Astrocyte of the cerebellum (primary cell): ENCODE measurements around the gene C1orf21.

Source experiments
- DNase-seq: peaks from one replicate; pipeline ENCODE4 v3.0.0-alpha.2; 2011; ENCODE audit warnings: low read depth
- H3K4me3 ChIP-seq: 2 replicates; pipeline ENCODE4 v1.5.1; 2011; ENCODE audit warnings: mild to moderate bottlenecking, low read depth, low read length, moderate library complexity
- in situ Hi-C: cut with HindIII; loops from 2 replicates; pipeline ENCODE4 v1.10.0; 2017; ENCODE audit warnings: low sequenced_read_pairs
- TF ChIP-seq, protein P1 (sequence below): IDR thresholded peaks from 2 replicates; pipeline ENCODE4 v1.5.1; 2012; ENCODE audit warnings: low read length, low read depth, moderate library complexity, mild to moderate bottlenecking; ENCODE audit errors: missing control alignments

Gene C1orf21

DNA sequence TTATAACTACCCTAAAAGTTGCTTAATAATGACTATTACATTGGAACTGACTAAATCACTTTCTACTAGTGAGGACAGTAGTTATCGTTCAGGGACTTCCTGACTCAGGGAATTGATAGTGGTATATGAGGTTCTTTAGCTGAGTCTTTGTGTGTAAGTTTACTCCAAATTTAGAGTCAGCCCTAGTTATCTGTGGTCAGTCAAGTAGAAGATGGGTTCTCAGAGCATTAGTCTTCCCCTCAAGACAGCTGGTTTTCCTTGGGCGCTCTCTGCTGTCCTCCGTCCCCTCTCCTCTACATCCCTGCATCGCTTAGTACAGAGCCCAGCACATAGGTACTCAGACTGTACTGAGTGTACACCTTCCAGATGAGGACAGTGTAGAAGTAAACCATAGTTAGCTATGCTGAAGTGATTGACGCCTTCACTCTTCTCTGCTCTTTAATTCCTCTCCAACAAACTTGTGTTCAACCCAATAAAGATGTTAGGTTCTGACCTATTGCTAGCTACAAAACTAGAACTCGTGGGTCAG is 116.5 kb downstream of the C1orf21 start:
- in situ Hi-C loops, result no loop called here
- TF ChIP-seq, protein P1, sequence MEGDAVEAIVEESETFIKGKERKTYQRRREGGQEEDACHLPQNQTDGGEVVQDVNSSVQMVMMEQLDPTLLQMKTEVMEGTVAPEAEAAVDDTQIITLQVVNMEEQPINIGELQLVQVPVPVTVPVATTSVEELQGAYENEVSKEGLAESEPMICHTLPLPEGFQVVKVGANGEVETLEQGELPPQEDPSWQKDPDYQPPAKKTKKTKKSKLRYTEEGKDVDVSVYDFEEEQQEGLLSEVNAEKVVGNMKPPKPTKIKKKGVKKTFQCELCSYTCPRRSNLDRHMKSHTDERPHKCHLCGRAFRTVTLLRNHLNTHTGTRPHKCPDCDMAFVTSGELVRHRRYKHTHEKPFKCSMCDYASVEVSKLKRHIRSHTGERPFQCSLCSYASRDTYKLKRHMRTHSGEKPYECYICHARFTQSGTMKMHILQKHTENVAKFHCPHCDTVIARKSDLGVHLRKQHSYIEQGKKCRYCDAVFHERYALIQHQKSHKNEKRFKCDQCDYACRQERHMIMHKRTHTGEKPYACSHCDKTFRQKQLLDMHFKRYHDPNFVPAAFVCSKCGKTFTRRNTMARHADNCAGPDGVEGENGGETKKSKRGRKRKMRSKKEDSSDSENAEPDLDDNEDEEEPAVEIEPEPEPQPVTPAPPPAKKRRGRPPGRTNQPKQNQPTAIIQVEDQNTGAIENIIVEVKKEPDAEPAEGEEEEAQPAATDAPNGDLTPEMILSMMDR, result no peak

GRCh38 chr1:184504040-184504954 is 117.5 kb downstream of the C1orf21 start:
- TF ChIP-seq, protein P1, result no peak
- in situ Hi-C loops, result no loop called here
- no peak for DNase-seq
- no peak overlapping the region for H3K4me3 ChIP-seq

More for the DNA sequence above, 116.5 kb downstream of the C1orf21 start:
- no peak for DNase-seq
- no peak overlapping the region for H3K4me3 ChIP-seq

DNA sequence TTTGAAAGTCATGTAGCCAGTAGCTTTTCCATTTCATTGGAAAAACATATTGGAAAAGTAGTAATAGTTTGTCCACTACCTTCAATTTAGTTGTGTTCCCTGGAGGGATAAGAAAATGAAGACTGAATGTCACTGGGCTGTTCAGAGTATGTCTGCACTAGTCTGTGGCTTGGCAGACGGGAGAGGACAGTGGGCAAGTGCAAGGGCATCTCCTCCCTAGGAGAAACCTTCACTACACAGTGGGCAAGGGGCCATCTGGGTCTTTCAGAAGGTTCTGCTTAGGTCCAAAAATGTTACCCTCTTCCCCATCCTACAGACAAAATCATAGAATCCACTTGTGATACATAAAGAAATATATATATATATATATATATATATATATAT is 118.1 kb downstream of the C1orf21 start:
- TF ChIP-seq, protein P1, result no peak
- no peak for DNase-seq
- H3K4me3 ChIP-seq, result no peak overlapping the region
- in situ Hi-C loops, result no loop called here

DNA sequence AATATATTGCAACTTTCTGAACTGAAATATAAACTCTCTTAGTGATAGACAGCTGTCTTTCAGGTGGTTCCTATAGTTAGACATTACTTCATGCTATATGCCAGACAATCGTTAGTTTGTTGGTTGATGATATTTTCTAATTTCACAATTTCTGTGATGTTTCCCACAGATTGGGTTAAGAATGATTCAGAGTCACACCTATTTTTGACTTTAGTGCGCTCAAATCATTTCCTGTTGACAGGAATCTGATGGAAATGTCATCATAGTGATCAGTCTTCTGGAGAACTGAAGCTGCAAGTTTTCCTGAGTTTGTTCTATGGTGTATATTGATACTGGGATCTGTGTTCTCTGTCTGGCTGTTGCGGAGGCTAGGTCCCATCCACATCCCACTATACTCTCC is 119.7 kb downstream of the C1orf21 start:
- TF ChIP-seq, protein P1, result no peak
- H3K4me3 ChIP-seq, result no peak overlapping the region
- no peak for DNase-seq
- in situ Hi-C loops, result no loop called here

DNA sequence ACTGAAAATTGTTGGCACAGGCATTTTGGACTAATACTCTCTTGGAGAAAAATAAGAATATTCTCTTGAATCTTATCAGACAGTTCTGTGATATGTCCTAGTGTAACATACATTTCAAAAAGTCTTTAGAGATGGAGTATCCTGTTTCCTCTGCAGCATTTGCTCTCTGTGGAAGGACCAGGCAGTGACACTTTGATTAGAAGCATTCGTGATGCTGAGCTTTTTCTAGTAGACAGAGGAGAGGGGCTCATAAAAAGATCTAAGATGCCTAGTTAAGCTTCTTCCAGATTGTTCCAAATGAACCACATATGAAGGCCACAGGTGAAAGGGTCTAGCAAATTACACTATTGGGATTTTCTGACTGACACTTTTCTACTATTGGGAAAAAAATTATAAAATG is 120.3 kb downstream of the C1orf21 start:
- in situ Hi-C loops, result no loop called here
- DNase-seq, result no peak
- TF ChIP-seq, protein P1, result no peak
- H3K4me3 ChIP-seq, result no peak overlapping the region

GRCh38 chr1:184507604-184508280 is 120.9 kb downstream of the C1orf21 start:
- TF ChIP-seq, protein P1, result no peak
- in situ Hi-C loops, result no loop called here
- DNase-seq, result no peak
- H3K4me3 ChIP-seq, result no peak overlapping the region
